Neutrophil (primary cell): ENCODE data around the gene CCR6.

Experiments used
- H3K27ac ChIP-seq: fragments of 200-600 bp; sonication (generic); 2 replicates; pipeline ENCODE4 v1.5.1; 2016; ENCODE audit warnings: mild to moderate bottlenecking, moderate library complexity
- H3K27me3 ChIP-seq: fragments of 200-600 bp; sonication (generic); 2 replicates; pipeline ENCODE4 v1.6.0; 2016; ENCODE audit warnings: mild to moderate bottlenecking
- H3K36me3 ChIP-seq: fragments of 200-600 bp; sonication (generic); 2 replicates; pipeline ENCODE4 v1.5.1; 2017
- H3K4me1 ChIP-seq, 2 experiments: fragments of 200-600 bp in 1 of 2; sonication (generic) in 1 of 2; 1 replicate in 1 of 2; 2 replicates in 1 of 2; pipeline versions ENCODE4 v1.5.1 to v1.6.1; 2013 to 2016; ENCODE audit warnings: low read depth in 1 of 2, low read length in 1 of 2, mild to moderate bottlenecking in 1 of 2, moderate library complexity in 1 of 2; ENCODE audit not compliant: control insufficient read depth in 1 of 2, insufficient read depth in 1 of 2
- H3K4me3 ChIP-seq, 2 experiments: fragments of 200-600 bp in 1 of 2; sonication (generic) in 1 of 2; 1 replicate in 1 of 2; 2 replicates in 1 of 2; pipeline ENCODE4 v1.5.1; 2013 to 2016; ENCODE audit warnings: low read depth in 1 of 2, low read length in 1 of 2, mild to moderate bottlenecking in 1 of 2, moderate library complexity in 1 of 2
- H3K9me3 ChIP-seq: fragments of 200-600 bp; sonication (generic); 2 replicates; pipeline ENCODE4 v1.5.1; 2016
- CTCF ChIP-seq: fragments of 200-600 bp; sonication (generic); IDR thresholded peaks from 2 replicates; pipeline ENCODE4 v1.5.1; 2016; ENCODE audit warnings: antibody characterized with exemption

CCR6 gene

GRCh38 chr6:167099707-167100106 is 23.2 kb upstream of the CCR6 start:
- Histone ChIP-seq H3K9me3 (no peaks in the 10 kb centered on the region), H3K4me3 (no peak overlapping the region), H3K36me3 (no peaks in the 10 kb centered on the region), H3K27ac (no peak overlapping the region), H3K27me3 (no peaks in the 10 kb centered on the region), H3K4me1 (peaks cover 10 to 14% of the 10 kb centered on the region in 2 experiments)
- no peak for TF ChIP-seq CTCF

GRCh38 chr6:167100241-167100674 is 22.6 kb upstream of the CCR6 start:
- peaks cover 5 to 9% of the 10 kb centered on the region in 2 experiments for H3K4me1 ChIP-seq
- no peak overlapping the region for H3K4me3 ChIP-seq
- no peak for TF ChIP-seq CTCF
- H3K9me3 ChIP-seq = no peaks in the 10 kb centered on the region
- H3K27ac ChIP-seq = no peak overlapping the region
- no peaks in the 10 kb centered on the region for H3K27me3 ChIP-seq
- H3K36me3 ChIP-seq = no peaks in the 10 kb centered on the region

GRCh38 chr6:167102318-167102717 is 20.6 kb upstream of the CCR6 start:
- no peak for TF ChIP-seq CTCF
- no peak overlapping the region for H3K4me3 ChIP-seq
- peaks cover 4 to 7% of the 10 kb centered on the region in 2 experiments for H3K4me1 ChIP-seq
- no peaks in the 10 kb centered on the region for H3K27me3 ChIP-seq
- H3K27ac ChIP-seq = no peak overlapping the region
- H3K9me3 ChIP-seq = no peaks in the 10 kb centered on the region
- no peaks in the 10 kb centered on the region for H3K36me3 ChIP-seq

- Histone ChIP-seq H3K36me3 (no peaks in the 10 kb centered on the region), H3K27me3 (no peaks in the 10 kb centered on the region), H3K9me3 (no peaks in the 10 kb centered on the region), H3K27ac (peak overlapping the region; percentile 56), H3K4me1 (peaks cover 4 to 7% of the 10 kb centered on the region in 2 experiments), H3K4me3 (no peak overlapping the region)
- no peak for TF ChIP-seq CTCF
Measured at GRCh38 chr6:167103041-167103891, 19.6 kb upstream of the CCR6 start.

- Histone ChIP-seq H3K9me3 (no peaks in the 10 kb centered on the region), H3K36me3 (no peaks in the 10 kb centered on the region), H3K4me1 (peaks cover 4 to 7% of the 10 kb centered on the region in 2 experiments), H3K4me3 (no peak overlapping the region), H3K27me3 (no peaks in the 10 kb centered on the region), H3K27ac (no peak overlapping the region)
- TF ChIP-seq CTCF = no peak
Measured at GRCh38 chr6:167104388-167104787, 18.5 kb upstream of the CCR6 start.
